DOHH2 (cell line): ENCODE data around the gene H6PD.

Source experiments
- H3F3A ChIP-seq: fragments of 200-600 bp; sonication (generic), shearing (Covaris generic); 2 replicates; pipeline ENCODE4 v1.6.0; 2016; ENCODE audit warnings: antibody characterized with exemption, mild to moderate bottlenecking; ENCODE audit not compliant: control insufficient read depth, insufficient read depth
- H3K27ac ChIP-seq: fragments of 200-600 bp; sonication (generic); 2 replicates; pipeline ENCODE4 v1.5.1; 2014; ENCODE audit warnings: low read depth, mild to moderate bottlenecking, low read length, moderate library complexity
- H3K27me3 ChIP-seq: fragments of 200-600 bp; sonication (generic); 2 replicates; pipeline ENCODE4 v1.6.1; 2014; ENCODE audit warnings: mild to moderate bottlenecking, low read length, mixed read lengths; ENCODE audit not compliant: control insufficient read depth
- H3K36me3 ChIP-seq: fragments of 200-600 bp; sonication (generic); 2 replicates; pipeline ENCODE4 v1.6.1; 2014; ENCODE audit warnings: mild to moderate bottlenecking, low read length, moderate library complexity, mixed read lengths; ENCODE audit not compliant: control insufficient read depth
- H3K4me1 ChIP-seq: fragments of 200-600 bp; sonication (generic); 2 replicates; pipeline ENCODE4 v1.6.1; 2014; ENCODE audit warnings: mild to moderate bottlenecking, low read length, mixed read lengths; ENCODE audit not compliant: control insufficient read depth
- H3K4me2 ChIP-seq: fragments of 200-600 bp; sonication (generic); 2 replicates; pipeline ENCODE4 v1.6.0; 2014; ENCODE audit warnings: mild to moderate bottlenecking, low read length, moderate library complexity
- H3K4me3 ChIP-seq: fragments of 200-600 bp; sonication (generic); 2 replicates; pipeline ENCODE4 v1.5.1; 2014; ENCODE audit warnings: mild to moderate bottlenecking, low read length, mixed read lengths
- H3K79me2 ChIP-seq: fragments of 200-600 bp; sonication (generic); 2 replicates; pipeline ENCODE4 v1.6.1; 2014; ENCODE audit warnings: mild to moderate bottlenecking, low read length, mixed read lengths; ENCODE audit not compliant: control insufficient read depth
- H3K9me2 ChIP-seq: fragments of 200-600 bp; sonication (generic); replicated peaks from 2 replicates; pipeline ENCODE4 v1.6.1; 2014; ENCODE audit warnings: mild to moderate bottlenecking, low read length, mixed read lengths; ENCODE audit not compliant: control insufficient read depth
- H3K9me3 ChIP-seq: fragments of 200-600 bp; sonication (generic); 2 replicates; pipeline ENCODE4 v1.6.1; 2014; ENCODE audit warnings: antibody characterized with exemption, low read length, mixed read lengths; ENCODE audit not compliant: control insufficient read depth, insufficient read depth
- H4K20me1 ChIP-seq: fragments of 200-600 bp; sonication (generic); 2 replicates; pipeline ENCODE4 v1.6.0; 2014; ENCODE audit warnings: low read depth, mild to moderate bottlenecking, antibody characterized with exemption, low read length, moderate library complexity; ENCODE audit not compliant: control insufficient read depth, insufficient read depth
- CTCF ChIP-seq: fragments of 200-600 bp; sonication (generic); IDR thresholded peaks from one replicate; pipeline ENCODE4 v1.5.1; 2014; ENCODE audit warnings: antibody characterized with exemption, mild to moderate bottlenecking, low read depth, low read length; ENCODE audit not compliant: poor library complexity, severe bottlenecking
- EZH2phosphoT487 ChIP-seq: fragments of 200-600 bp; sonication (generic); IDR thresholded peaks from 2 replicates; pipeline ENCODE4 v1.6.1; 2017; ENCODE audit warnings: borderline replicate concordance, mild to moderate bottlenecking, antibody characterized with exemption, low read length, moderate library complexity, mixed read lengths

Gene H6PD

GRCh38 chr1:9262096-9262986 lies 27.8 kb downstream of the H6PD start:
- H3K9me2 ChIP-seq: no peaks in the 10 kb centered on the region
- peaks cover 10% of the 10 kb centered on the region for H3F3A ChIP-seq
- no peak for TF ChIP-seq EZH2phosphoT487
- no peak for TF ChIP-seq CTCF
- H3K9me3 ChIP-seq: peaks cover 21% of the 10 kb centered on the region
- peaks cover 21% of the 10 kb centered on the region for H3K79me2 ChIP-seq
- H3K4me3 ChIP-seq: no peak overlapping the region
- H3K4me1 ChIP-seq: peaks cover 5% of the 10 kb centered on the region
- no peak overlapping the region for H3K4me2 ChIP-seq
- no peaks in the 10 kb centered on the region for H4K20me1 ChIP-seq
- H3K36me3 ChIP-seq: no peaks in the 10 kb centered on the region; the same call in 1 of the 2 replicates
- no peak overlapping the region for H3K27ac ChIP-seq
- no peaks in the 10 kb centered on the region for H3K27me3 ChIP-seq

- no peaks in the 10 kb centered on the region for H3K9me2 ChIP-seq
- no peak overlapping the region for H3K4me3 ChIP-seq
- TF ChIP-seq CTCF (no peak), EZH2phosphoT487 (no peak)
- H3K4me1 ChIP-seq: peaks cover 6% of the 10 kb centered on the region
- no peaks in the 10 kb centered on the region for H3K27me3 ChIP-seq
- H4K20me1 ChIP-seq: no peaks in the 10 kb centered on the region
- H3K79me2 ChIP-seq: peaks cover 20% of the 10 kb centered on the region
- H3K36me3 ChIP-seq: no peaks in the 10 kb centered on the region; the same call in 1 of the 2 replicates
- H3K27ac ChIP-seq: no peak overlapping the region
- peaks cover 8% of the 10 kb centered on the region for H3F3A ChIP-seq
- peaks cover 19% of the 10 kb centered on the region for H3K9me3 ChIP-seq
- no peak overlapping the region for H3K4me2 ChIP-seq
These were observed 28.8 kb downstream of the H6PD start for GRCh38 chr1:9263276-9263855.

GRCh38 chr1:9263984-9264872 lies 29.7 kb downstream of the H6PD start:
- H3K9me3 ChIP-seq: peaks cover 13% of the 10 kb centered on the region
- no peak overlapping the region for H3K4me3 ChIP-seq
- peaks cover 4% of the 10 kb centered on the region for H3F3A ChIP-seq
- H3K9me2 ChIP-seq: no peaks in the 10 kb centered on the region
- no peak overlapping the region for H3K27ac ChIP-seq
- peaks cover 6% of the 10 kb centered on the region for H3K4me1 ChIP-seq
- H3K4me2 ChIP-seq: no peak overlapping the region
- no peaks in the 10 kb centered on the region for H3K36me3 ChIP-seq
- no peak for TF ChIP-seq EZH2phosphoT487
- no peak for TF ChIP-seq CTCF
- no peaks in the 10 kb centered on the region for H3K27me3 ChIP-seq
- no peaks in the 10 kb centered on the region for H4K20me1 ChIP-seq
- H3K79me2 ChIP-seq: peaks cover 14% of the 10 kb centered on the region
